ENCODE measurements around the gene KIAA1671.

The KIAA1671 gene

DNA sequence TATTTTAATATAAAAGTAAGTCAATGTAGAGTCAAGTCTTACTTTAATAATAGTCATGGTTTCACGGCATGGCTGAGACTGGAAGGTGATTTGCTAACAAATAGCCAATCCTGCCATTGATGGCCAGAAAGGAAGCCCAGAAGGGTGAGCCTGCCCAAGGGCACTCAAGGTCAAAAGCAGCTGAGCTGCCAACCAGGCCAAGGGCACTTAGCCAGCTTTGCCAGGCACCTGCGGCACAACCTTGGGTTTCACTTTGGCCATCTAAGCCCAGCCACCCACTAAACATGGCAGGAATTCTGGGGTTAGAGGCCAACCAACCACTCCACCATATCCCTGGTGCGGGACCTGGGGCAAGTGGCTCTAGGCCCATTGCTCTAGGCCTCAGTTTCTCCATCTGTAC, 10.2 kb upstream of the KIAA1671 start:
- no peaks in the 10 kb centered on the region for H3K36me3 ChIP-seq (ENCODE audit: insufficient read depth, low read length)
- H3K27me3 ChIP-seq (ENCODE audit: insufficient read depth, low read length): no peaks in the 10 kb centered on the region
- no peaks in the 10 kb centered on the region for H4K20me1 ChIP-seq (ENCODE audit: insufficient read depth, low read length)
- no peak overlapping the region for H2AFZ ChIP-seq (ENCODE audit: low read length)
- no peak overlapping the region for H3K4me2 ChIP-seq (ENCODE audit: low read length)
- no peak overlapping the region for H3K9ac ChIP-seq (ENCODE audit: low read length)
- H3K4me1 ChIP-seq (ENCODE audit: insufficient read depth, low read length, severe bottlenecking): no peaks in the 10 kb centered on the region
- H3K4me3 ChIP-seq (ENCODE audit: low read depth, low read length, poor library complexity, severe bottlenecking): no peak overlapping the region
- H3K27ac ChIP-seq (ENCODE audit: low read depth, low read length, poor library complexity, severe bottlenecking): no peak overlapping the region
- no peaks in the 10 kb centered on the region for H3K9me3 ChIP-seq (ENCODE audit: low read length)
- H3K79me2 ChIP-seq (ENCODE audit: insufficient read depth, low read length): no peaks in the 10 kb centered on the region
- H3K9me2 ChIP-seq (ENCODE audit: low read depth, low read length): no peaks in the 10 kb centered on the region
- H3F3A ChIP-seq (ENCODE audit: insufficient read depth, low read length): no peaks in the 10 kb centered on the region
- TF ChIP-seq EZH2 (IDR thresholded peaks at IDR 0.05; ENCODE audit: borderline replicate concordance, low read length): no peak
- TF ChIP-seq, protein P1, sequence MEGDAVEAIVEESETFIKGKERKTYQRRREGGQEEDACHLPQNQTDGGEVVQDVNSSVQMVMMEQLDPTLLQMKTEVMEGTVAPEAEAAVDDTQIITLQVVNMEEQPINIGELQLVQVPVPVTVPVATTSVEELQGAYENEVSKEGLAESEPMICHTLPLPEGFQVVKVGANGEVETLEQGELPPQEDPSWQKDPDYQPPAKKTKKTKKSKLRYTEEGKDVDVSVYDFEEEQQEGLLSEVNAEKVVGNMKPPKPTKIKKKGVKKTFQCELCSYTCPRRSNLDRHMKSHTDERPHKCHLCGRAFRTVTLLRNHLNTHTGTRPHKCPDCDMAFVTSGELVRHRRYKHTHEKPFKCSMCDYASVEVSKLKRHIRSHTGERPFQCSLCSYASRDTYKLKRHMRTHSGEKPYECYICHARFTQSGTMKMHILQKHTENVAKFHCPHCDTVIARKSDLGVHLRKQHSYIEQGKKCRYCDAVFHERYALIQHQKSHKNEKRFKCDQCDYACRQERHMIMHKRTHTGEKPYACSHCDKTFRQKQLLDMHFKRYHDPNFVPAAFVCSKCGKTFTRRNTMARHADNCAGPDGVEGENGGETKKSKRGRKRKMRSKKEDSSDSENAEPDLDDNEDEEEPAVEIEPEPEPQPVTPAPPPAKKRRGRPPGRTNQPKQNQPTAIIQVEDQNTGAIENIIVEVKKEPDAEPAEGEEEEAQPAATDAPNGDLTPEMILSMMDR (IDR thresholded peaks at IDR 0.05; ENCODE audit: low read length): no peak

DNA sequence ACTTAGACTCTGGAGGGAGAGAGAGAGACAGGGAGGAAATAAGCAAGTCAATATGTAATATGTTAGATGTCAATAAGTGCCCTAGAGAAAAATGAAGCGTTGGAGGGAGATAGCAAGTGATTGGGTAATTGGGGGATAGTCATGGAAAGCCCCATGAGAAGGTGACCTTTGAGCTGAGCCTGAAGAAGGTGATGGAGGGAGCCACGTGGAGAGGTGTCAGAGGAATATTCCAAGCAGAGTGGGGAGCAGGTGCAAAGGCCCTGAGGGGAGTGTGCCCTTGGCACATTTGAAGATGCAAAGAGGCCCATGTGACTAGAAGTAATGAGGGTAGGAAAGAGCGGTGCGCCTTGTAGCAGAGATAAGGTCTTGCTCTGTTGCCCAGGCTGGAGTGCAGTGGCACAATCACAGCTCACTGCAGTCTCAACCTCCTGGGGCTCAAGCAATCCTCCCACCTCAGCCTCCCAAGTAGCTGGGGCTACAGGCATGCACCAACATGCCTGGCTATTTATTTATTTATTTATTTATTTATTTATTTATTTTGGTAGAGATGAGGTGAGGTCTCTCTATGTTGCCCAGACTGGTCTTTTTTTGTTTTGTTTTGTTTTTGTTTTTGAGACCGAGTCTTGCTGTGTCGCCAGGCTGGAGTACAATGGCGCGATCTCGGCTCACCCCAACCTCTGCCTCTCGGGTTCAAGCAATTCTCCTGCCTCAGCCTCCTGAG, 8.1 kb upstream of the KIAA1671 start:
- Histone ChIP-seq H3K4me1 (ENCODE audit: insufficient read depth, low read length, severe bottlenecking) (no peaks in the 10 kb centered on the region), H3K79me2 (ENCODE audit: insufficient read depth, low read length) (no peaks in the 10 kb centered on the region), H3K9me3 (ENCODE audit: low read length) (no peaks in the 10 kb centered on the region), H4K20me1 (ENCODE audit: insufficient read depth, low read length) (no peaks in the 10 kb centered on the region), H3K27me3 (ENCODE audit: insufficient read depth, low read length) (no peaks in the 10 kb centered on the region), H3K9ac (ENCODE audit: low read length) (no peak overlapping the region), H3K4me3 (ENCODE audit: low read depth, low read length, poor library complexity, severe bottlenecking) (no peak overlapping the region), H3K9me2 (ENCODE audit: low read depth, low read length) (no peaks in the 10 kb centered on the region), H3F3A (ENCODE audit: insufficient read depth, low read length) (no peaks in the 10 kb centered on the region), H3K27ac (ENCODE audit: low read depth, low read length, poor library complexity, severe bottlenecking) (no peak overlapping the region), H3K4me2 (ENCODE audit: low read length) (no peak overlapping the region), H2AFZ (ENCODE audit: low read length) (no peak overlapping the region), H3K36me3 (ENCODE audit: insufficient read depth, low read length) (no peaks in the 10 kb centered on the region)
- no peak for TF ChIP-seq EZH2 (IDR thresholded peaks at IDR 0.05; ENCODE audit: borderline replicate concordance, low read length)
- TF ChIP-seq, protein P1 (IDR thresholded peaks at IDR 0.05; ENCODE audit: low read length): no peak

DNA sequence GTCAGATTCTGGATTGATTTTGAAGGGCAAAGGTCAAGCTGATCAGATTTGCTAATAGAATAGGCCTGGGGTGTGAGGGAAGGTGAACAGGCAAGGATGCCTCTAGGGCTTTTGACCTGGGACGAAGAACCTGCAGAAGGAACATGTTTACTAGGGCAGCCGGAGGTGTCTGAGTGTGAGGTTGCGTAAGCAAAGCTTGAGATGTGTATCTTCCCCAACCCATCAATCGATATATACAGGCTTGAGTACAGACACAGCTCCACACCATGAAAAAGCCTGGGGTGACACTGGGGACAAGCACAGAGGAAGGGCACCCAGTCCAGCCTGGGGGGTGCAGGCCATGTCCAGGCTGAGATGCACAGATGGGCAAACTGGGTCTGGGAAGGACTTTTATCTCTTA, 7.1 kb upstream of the KIAA1671 start:
- Histone ChIP-seq H3K4me1 (ENCODE audit: insufficient read depth, low read length, severe bottlenecking) (no peaks in the 10 kb centered on the region), H3F3A (ENCODE audit: insufficient read depth, low read length) (no peaks in the 10 kb centered on the region), H3K4me3 (ENCODE audit: low read depth, low read length, poor library complexity, severe bottlenecking) (no peak overlapping the region), H3K27ac (ENCODE audit: low read depth, low read length, poor library complexity, severe bottlenecking) (no peak overlapping the region), H3K36me3 (ENCODE audit: insufficient read depth, low read length) (no peaks in the 10 kb centered on the region), H3K9me3 (ENCODE audit: low read length) (no peaks in the 10 kb centered on the region), H3K9me2 (ENCODE audit: low read depth, low read length) (no peaks in the 10 kb centered on the region), H4K20me1 (ENCODE audit: insufficient read depth, low read length) (no peaks in the 10 kb centered on the region), H2AFZ (ENCODE audit: low read length) (no peak overlapping the region), H3K9ac (ENCODE audit: low read length) (no peak overlapping the region), H3K27me3 (ENCODE audit: insufficient read depth, low read length) (no peaks in the 10 kb centered on the region), H3K4me2 (ENCODE audit: low read length) (no peak overlapping the region), H3K79me2 (ENCODE audit: insufficient read depth, low read length) (no peaks in the 10 kb centered on the region)
- TF ChIP-seq, protein P1 (IDR thresholded peaks at IDR 0.05; ENCODE audit: low read length): no peak
- no peak for TF ChIP-seq EZH2 (IDR thresholded peaks at IDR 0.05; ENCODE audit: borderline replicate concordance, low read length)
